Keratinocyte (primary cell): ENCODE results near the gene SCYGR4. TPM values are rescaled to one million over a fixed set of nuclear protein-coding genes. Genes with fewer than 3 reads are reported as not detected.

Source experiments
- DNase-seq: peaks from one replicate; pipeline ENCODE4 v3.0.0-alpha.2; 2011; ENCODE audit warnings: low read depth, missing footprints, low spot score
- FAIRE-seq: peaks from 2 replicates; lab custom pipeline; 2011; peaks lifted over from hg19 to GRCh38; lab: Jason Lieb, UNC
- H2AFZ ChIP-seq: 2 replicates; pipeline ENCODE4 v1.6.0; 2012; ENCODE audit warnings: low read length, control low read depth, inconsistent platforms; ENCODE audit not compliant: control insufficient read depth
- H3K27ac ChIP-seq: 2 replicates; pipeline ENCODE4 v1.5.1; 2011; ENCODE audit warnings: low read length; ENCODE audit not compliant: control insufficient read depth, insufficient read depth
- H3K27me3 ChIP-seq: 3 replicates; pipeline ENCODE4 v1.6.0; 2011; ENCODE audit warnings: low read length; ENCODE audit not compliant: control insufficient read depth, insufficient read depth; ENCODE audit errors: extremely low read depth
- H3K36me3 ChIP-seq, 2 experiments: 2 replicates in 1 of 2; 3 replicates in 1 of 2; pipeline ENCODE4 v1.5.1; 2011; ENCODE audit warnings: low read length in 2 of 2, mild to moderate bottlenecking in 1 of 2; ENCODE audit not compliant: control insufficient read depth in 2 of 2, insufficient read depth in 2 of 2; ENCODE audit errors: extremely low read depth in 1 of 2
- H3K4me1 ChIP-seq: 3 replicates; pipeline ENCODE4 v1.5.1; 2011; ENCODE audit warnings: low read length; ENCODE audit not compliant: control insufficient read depth, insufficient read depth; ENCODE audit errors: extremely low read depth
- H3K4me2 ChIP-seq: 3 replicates; pipeline ENCODE4 v1.6.0; 2011; ENCODE audit warnings: low read depth, low read length; ENCODE audit not compliant: control insufficient read depth, insufficient read depth; ENCODE audit errors: extremely low read depth
- H3K4me3 ChIP-seq, 3 experiments: fragments of 200-600 bp in 1 of 3; sonication (generic) in 1 of 3; 2 replicates in 2 of 3; 3 replicates in 1 of 3; pipeline ENCODE4 v1.5.1; 2011 to 2016; ENCODE audit warnings: low read length in 3 of 3, mild to moderate bottlenecking in 3 of 3, control low read depth in 2 of 3, inconsistent platforms in 1 of 3, low read depth in 1 of 3, mixed read lengths in 1 of 3, mixed run types in 1 of 3, moderate library complexity in 1 of 3; ENCODE audit not compliant: control insufficient read depth in 2 of 3, insufficient read depth in 2 of 3; ENCODE audit errors: extremely low read depth in 1 of 3
- H3K79me2 ChIP-seq: 2 replicates; pipeline ENCODE4 v1.6.0; 2012; ENCODE audit warnings: low read length; ENCODE audit not compliant: control insufficient read depth, insufficient read depth
- H3K9ac ChIP-seq: 3 replicates; pipeline ENCODE4 v1.6.0; 2011; ENCODE audit warnings: low read length; ENCODE audit not compliant: control insufficient read depth, insufficient read depth; ENCODE audit errors: extremely low read depth
- H3K9me1 ChIP-seq: 3 replicates; pipeline ENCODE4 v1.6.0; 2011; ENCODE audit warnings: low read length; ENCODE audit not compliant: control insufficient read depth, insufficient read depth; ENCODE audit errors: extremely low read depth
- H3K9me3 ChIP-seq: 2 replicates; pipeline ENCODE4 v1.5.1; 2012; ENCODE audit warnings: low read depth, low read length; ENCODE audit not compliant: control insufficient read depth
- H4K20me1 ChIP-seq: 3 replicates; pipeline ENCODE4 v1.6.0; 2011; ENCODE audit warnings: low read length; ENCODE audit not compliant: control insufficient read depth, insufficient read depth; ENCODE audit errors: extremely low read depth
- CTCF ChIP-seq, 3 experiments: IDR thresholded peaks in 1 of 3; conservative IDR thresholded peaks in 1 of 3; optimal IDR thresholded peaks in 1 of 3; 2 replicates in 2 of 3; 3 replicates in 1 of 3; pipeline versions ENCODE3 to v1.5.1; 2011; ENCODE audit warnings: low read length in 3 of 3, mild to moderate bottlenecking in 3 of 3, moderate library complexity in 2 of 3, control low read depth in 1 of 3, inconsistent platforms in 1 of 3; ENCODE audit not compliant: insufficient read depth in 2 of 3; ENCODE audit errors: extremely low read depth in 1 of 3
- EZH2 ChIP-seq: IDR thresholded peaks from one replicate; pipeline ENCODE4 v1.6.1; 2012; ENCODE audit warnings: inconsistent platforms, mild to moderate bottlenecking, low read length, moderate library complexity
- dilution Hi-C: fragments of 300-500 bp; cut with MboI; formaldehyde crosslinking; loops from one replicate; pipeline ENCODE4 v1.7.0; 2020; ENCODE audit warnings: low sequenced_read_pairs; ENCODE audit not compliant: extremely low pct_ligation_motif_present
- polyA plus RNA-seq, 5 experiments: library from polyadenylated mRNA; depleted of rRNA in 3 of 5; stranded (reverse) in 3 of 5; stranded (forward) in 1 of 5; unstranded in 1 of 5; fragments of >200 nt; gene quantifications; 1 replicate in 1 of 5; 2 replicates in 3 of 5; 3 replicates in 1 of 5; pipeline versions ENCODE4 v1.2.1 to v1.2.3, GENCODE V29; 2011 to 2012; ENCODE audit warnings: missing spikeins in 2 of 5, low read depth in 1 of 5, low replicate concordance in 1 of 5

SCYGR4 gene
- polyA plus RNA-seq, 1 donor (not counting 4 experiments of a cell fraction or from before 2014, with no cell fraction given), result not detected

- H3K9ac ChIP-seq, result no peak overlapping the region
Measured at GRCh38 chr2:227570615-227571014, 46.7 kb upstream of the SCYGR4 start.

GRCh38 chr2:227576110-227576509 is 41.2 kb upstream of the SCYGR4 start:
- Histone ChIP-seq H3K4me2 (no peak overlapping the region), H4K20me1 (no peaks in the 10 kb centered on the region), H3K4me3 (no peak overlapping the region), H2AFZ (no peak overlapping the region), H3K79me2 (no peaks in the 10 kb centered on the region), H3K27ac (no peak overlapping the region), H3K9me3 (no peaks in the 10 kb centered on the region), H3K36me3 (no peaks in the 10 kb centered on the region), H3K9ac (no peak overlapping the region), H3K4me1 (no peaks in the 10 kb centered on the region), H3K27me3 (no peaks in the 10 kb centered on the region), H3K9me1 (no peaks in the 10 kb centered on the region)
- DNase-seq (no peak), FAIRE-seq (no peak)
- no peak for TF ChIP-seq CTCF (optimal IDR thresholded peaks at IDR 0.05 in 1 of 3, IDR thresholded peaks at IDR 0.05 in 1 of 3, conservative IDR thresholded peaks at IDR 0.05 in 1 of 3; ENCODE audit: extremely low read depth in 1 of 3, insufficient read depth in 2 of 3, low read length in 3 of 3)
- TF ChIP-seq EZH2, result no peak
- dilution Hi-C loops, result no loop called here

More at GRCh38 chr2:227570615-227571014, 46.7 kb upstream of the SCYGR4 start:
- Histone ChIP-seq H3K4me3 (no peak overlapping the region), H3K4me2 (no peak overlapping the region), H3K79me2 (no peaks in the 10 kb centered on the region), H3K27me3 (no peaks in the 10 kb centered on the region), H3K9me1 (no peaks in the 10 kb centered on the region), H3K27ac (no peak overlapping the region), H3K36me3 (peaks cover 3% of the 10 kb centered on the region in 2 experiments), H3K4me1 (no peaks in the 10 kb centered on the region), H4K20me1 (no peaks in the 10 kb centered on the region), H2AFZ (no peak overlapping the region), H3K9me3 (no peaks in the 10 kb centered on the region)
- DNase-seq (no peak), FAIRE-seq (no peak)
- TF ChIP-seq CTCF (optimal IDR thresholded peaks at IDR 0.05 in 1 of 3, IDR thresholded peaks at IDR 0.05 in 1 of 3, conservative IDR thresholded peaks at IDR 0.05 in 1 of 3; ENCODE audit: extremely low read depth in 1 of 3, insufficient read depth in 2 of 3, low read length in 3 of 3), result no peak
- no peak for TF ChIP-seq EZH2
- dilution Hi-C loops, result no loop called here
